GM12874 (cell line): Measurements from ENCODE around the gene DCAF4L1.

Experiments used
- CTCF ChIP-seq: IDR thresholded peaks from 2 replicates; pipeline ENCODE4 v1.5.1; 2011; ENCODE audit warnings: low read depth, mild to moderate bottlenecking, control low read depth, low read length, moderate library complexity; ENCODE audit not compliant: insufficient read depth

DCAF4L1 gene

DNA sequence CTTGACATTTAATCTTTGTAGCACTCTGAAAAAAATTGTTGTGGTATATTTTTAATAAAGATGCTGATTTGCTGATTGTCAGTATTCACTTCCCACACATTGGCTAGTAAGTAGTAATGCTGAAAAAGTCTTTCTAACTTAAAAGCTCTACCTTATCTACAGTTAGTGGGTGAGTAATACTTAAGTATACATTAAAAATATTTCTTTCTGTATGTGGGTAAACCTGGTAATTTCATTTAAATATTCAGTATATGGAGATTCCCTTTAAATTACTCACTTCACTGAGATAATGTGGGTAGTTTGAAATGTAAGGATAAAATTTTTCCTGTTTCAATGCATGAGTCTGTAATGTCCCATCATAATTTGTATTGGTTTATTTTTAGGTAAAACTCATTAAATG, 40.7 kb upstream of the DCAF4L1 start:
- no peak for TF ChIP-seq CTCF

DNA sequence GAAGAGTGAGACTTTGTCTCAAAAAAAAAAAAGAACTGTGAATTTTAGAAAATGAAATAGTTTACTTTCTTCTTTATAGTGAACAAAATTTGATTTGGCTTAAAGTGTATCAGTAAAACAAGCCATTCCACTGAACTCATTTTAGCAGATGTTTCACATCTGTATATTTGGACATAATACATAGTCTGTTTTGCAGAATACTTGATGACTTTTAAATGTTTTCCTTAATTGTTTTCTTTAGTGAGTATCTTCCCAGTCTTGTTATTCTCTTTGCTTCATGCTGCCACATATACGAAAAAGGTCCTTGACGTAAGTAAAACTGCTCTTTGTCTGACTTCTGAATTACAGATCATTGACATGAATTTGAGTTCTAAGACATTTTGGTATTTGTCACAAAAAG, 38.0 kb upstream of the DCAF4L1 start:
- no peak for TF ChIP-seq CTCF

GRCh38 chr4:41944089-41944488, 37.5 kb upstream of the DCAF4L1 start:
- no peak for TF ChIP-seq CTCF

DNA sequence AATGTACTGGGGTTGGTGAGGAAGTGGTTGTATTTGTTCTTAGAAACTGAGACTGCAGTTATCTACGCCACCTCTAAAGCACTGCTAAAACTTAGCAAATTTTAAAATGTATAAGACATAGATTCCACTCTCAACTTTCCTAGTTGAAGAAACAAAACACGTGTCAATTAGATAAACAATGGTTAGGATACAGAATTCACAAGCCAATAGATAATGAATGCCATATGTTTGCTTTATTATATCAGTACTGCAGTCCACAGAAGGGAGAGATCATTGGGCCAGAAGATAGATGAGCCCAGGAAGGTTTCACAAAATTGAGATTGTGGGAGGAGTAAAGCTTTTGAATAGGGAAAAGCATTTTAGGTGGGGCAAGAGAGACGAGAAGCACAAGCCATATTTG, 32.0 kb upstream of the DCAF4L1 start:
- no peak for TF ChIP-seq CTCF

DNA sequence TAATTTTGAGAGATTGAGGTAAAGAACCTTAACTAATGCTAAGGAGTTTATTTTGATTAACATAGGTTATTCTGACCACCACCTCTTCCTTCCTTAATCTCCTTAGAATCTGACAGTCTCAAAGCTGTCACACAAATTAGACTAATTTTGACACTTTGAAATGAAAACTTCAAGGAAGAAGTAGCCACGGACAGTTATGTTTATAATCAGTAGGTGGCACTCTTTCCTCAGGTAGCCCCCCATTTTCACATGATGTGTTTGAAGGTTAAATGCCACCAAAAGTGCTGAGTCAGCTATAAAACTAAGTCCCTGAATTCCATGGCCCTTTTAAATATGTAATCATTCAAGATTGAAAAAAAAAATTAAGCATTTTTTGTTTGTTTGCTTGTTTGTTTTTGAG, 23.9 kb upstream of the DCAF4L1 start:
- 0 out of 2 replicates have a peak, but pooled peaks have one; percentile 30 for TF ChIP-seq CTCF

- TF ChIP-seq CTCF = no peak; the same call in 1 of the 2 replicates
Observed at GRCh38 chr4:41963105-41963504, 18.5 kb upstream of the DCAF4L1 start.

DNA sequence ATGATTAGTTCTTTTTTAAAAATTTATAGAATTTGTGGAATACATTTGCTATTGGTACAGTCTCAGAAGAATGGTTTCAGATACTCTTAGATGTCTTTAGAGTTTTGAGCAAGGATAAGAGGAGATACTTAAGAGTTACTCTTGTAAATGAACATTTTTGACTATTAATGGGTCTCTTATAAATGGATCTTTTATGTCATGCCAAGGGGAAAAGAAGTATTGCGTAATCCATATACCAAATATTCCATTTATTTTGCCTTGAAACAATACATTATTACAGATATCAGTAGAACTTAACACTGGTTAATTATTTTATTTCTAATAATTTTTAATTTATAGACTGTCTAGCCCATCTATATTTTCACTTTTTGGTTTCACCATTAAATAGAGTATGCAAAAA, 17.2 kb upstream of the DCAF4L1 start:
- TF ChIP-seq CTCF = no peak

GRCh38 chr4:41967392-41967791, 14.2 kb upstream of the DCAF4L1 start:
- TF ChIP-seq CTCF = no peak
